Caco-2 (cell line): ENCODE results near the gene TSHZ2. TPM values are rescaled to one million over a fixed set of nuclear protein-coding genes. Genes with fewer than 3 reads are reported as not detected.

Experiments
- BruUV-seq: library from RNA; stranded (reverse); fragments of 400-500 nt; replicated peaks from 2 replicates; lab custom pipeline; 2021; lab: Mats Ljungman, UMichigan
- CTCF ChIA-PET: fragments of 300-600 bp; sonication (Branson Sonifier 250); formaldehyde crosslinking; loops from one replicate; lab custom pipeline; 2022; ENCODE audit warnings: antibody characterized with exemption; lab: Charles Lee
- POLR2A ChIA-PET: fragments of 300-600 bp; sonication (Branson Sonifier 250); formaldehyde crosslinking; loops from one replicate; lab custom pipeline; 2022; ENCODE audit warnings: antibody characterized with exemption; lab: Charles Lee
- DNase-seq, 2 experiments: peaks; one replicate each; pipeline versions ENCODE4 v3.0.0 to v3.0.0-alpha.2; 2020 to 2022
- H3K27me3 ChIP-seq: replicated peaks from 2 replicates; pipeline ENCODE4 v1.6.0; 2011; ENCODE audit warnings: low read length; ENCODE audit not compliant: control insufficient read depth, insufficient read depth
- H3K36me3 ChIP-seq: 2 replicates; pipeline ENCODE4 v1.5.1; 2011; ENCODE audit warnings: low read length; ENCODE audit not compliant: control insufficient read depth, insufficient read depth
- H3K4me1 ChIP-seq: fragments of 250-450 bp; sonication (Bioruptor Pico); 2 replicates; pipeline ENCODE4 v1.5.1; 2020; ENCODE audit warnings: mild to moderate bottlenecking
- H3K4me3 ChIP-seq: 2 replicates; pipeline ENCODE4 v1.5.1; 2011; ENCODE audit warnings: low read depth, mild to moderate bottlenecking, control low read depth, low read length
- H3K9me3 ChIP-seq: fragments of 250-450 bp; sonication (Bioruptor Pico); 2 replicates; pipeline ENCODE4 v1.5.1; 2020; ENCODE audit warnings: mild to moderate bottlenecking, moderate library complexity
- H3K27ac Mint-ChIP-seq: one replicate; pipeline ENCODE4 v1.8.0; 2022; ENCODE audit warnings: mixed read lengths; ENCODE audit not compliant: unreplicated experiment
- H3K27me3 Mint-ChIP-seq: one replicate; pipeline ENCODE4 v1.8.0; 2022; ENCODE audit warnings: mixed read lengths; ENCODE audit not compliant: insufficient read depth, unreplicated experiment
- H3K36me3 Mint-ChIP-seq: one replicate; pipeline ENCODE4 v1.8.0; 2022; ENCODE audit warnings: mild to moderate bottlenecking, mixed read lengths; ENCODE audit not compliant: insufficient read depth, unreplicated experiment
- H3K4me1 Mint-ChIP-seq: one replicate; pipeline ENCODE4 v1.8.0; 2022; ENCODE audit warnings: low read depth, mixed read lengths; ENCODE audit not compliant: unreplicated experiment
- H3K4me3 Mint-ChIP-seq: one replicate; pipeline ENCODE4 v1.8.0; 2022; ENCODE audit warnings: mild to moderate bottlenecking, moderate library complexity, mixed read lengths; ENCODE audit not compliant: unreplicated experiment
- H3K9me3 Mint-ChIP-seq: one replicate; pipeline ENCODE4 v1.8.0; 2022; ENCODE audit warnings: mixed read lengths; ENCODE audit not compliant: unreplicated experiment
- intact Hi-C: fragments of 100-400 bp; cut with micrococcal nuclease; formaldehyde crosslinking; loops from one replicate; pipeline ENCODE4 v1.10.0; 2022; ENCODE audit not compliant: unreplicated experiment
- total RNA-seq: library from RNA; stranded (reverse); gene quantifications from 2 replicates; pipeline ENCODE4 v1.2.3, GENCODE V29; 2022
- TF ChIP-seq, protein P1 (sequence below), 2 experiments: fragments of 200-600 bp in 1 of 2; IDR thresholded peaks; 1 replicate in 1 of 2; 2 replicates in 1 of 2; pipeline versions ENCODE4 v1.5.1 to v1.8.0; 2011 to 2022; ENCODE audit warnings: antibody characterized with exemption in 1 of 2, control low read depth in 1 of 2, inconsistent platforms in 1 of 2, low read depth in 1 of 2, low read length in 1 of 2, mild to moderate bottlenecking in 1 of 2, moderate library complexity in 1 of 2; ENCODE audit not compliant: insufficient read depth in 1 of 2, severe bottlenecking in 1 of 2, unreplicated experiment in 1 of 2

The TSHZ2 gene
- total RNA-seq, 1 experiment from 2014 or later: 0.07 TPM

DNA sequence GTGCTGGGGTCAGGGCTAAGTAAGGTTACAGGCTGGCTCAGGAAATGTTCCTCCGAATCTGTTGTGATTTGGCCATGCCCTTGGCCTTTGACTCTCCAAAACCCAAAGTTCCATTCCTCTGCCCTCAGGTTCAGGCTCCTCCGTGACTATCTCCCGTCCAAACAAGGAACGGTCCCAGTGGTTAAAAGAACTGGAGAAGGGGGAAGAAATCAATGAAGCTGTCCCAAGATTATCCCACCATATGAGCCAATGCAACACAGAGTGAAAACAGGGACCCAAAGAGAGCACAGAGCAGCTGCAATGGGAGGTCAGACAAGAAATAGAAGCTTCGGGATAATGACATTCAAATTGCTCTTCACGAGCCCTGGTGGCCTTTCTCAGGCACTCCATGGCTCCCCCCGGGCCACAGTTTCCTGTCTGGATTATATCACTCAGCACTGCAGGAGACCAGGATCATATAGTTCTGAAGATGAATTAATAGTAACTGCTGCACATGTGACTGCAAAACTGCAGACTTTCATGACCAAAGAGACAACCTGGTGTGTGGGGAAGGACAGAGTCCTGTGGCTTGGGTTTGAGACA is 410.2 kb downstream of the TSHZ2 start:
- no TSS peak for BruUV-seq
- Histone ChIP-seq H3K4me3 (no peak overlapping the region), H3K9me3 (no peaks in the 10 kb centered on the region), H3K27me3 (no peaks in the 10 kb centered on the region; the same call in 1 of the 2 replicates), H3K4me1 (no peaks in the 10 kb centered on the region), H3K36me3 (no peaks in the 10 kb centered on the region)
- CTCF ChIA-PET: no interaction called here
- no peak for DNase-seq
- Mint-ChIP-seq H3K36me3 (no peaks in the 10 kb centered on the region), H3K27me3 (peaks cover 4% of the 10 kb centered on the region), H3K4me3 (no peak overlapping the region), H3K27ac (no peak overlapping the region), H3K9me3 (no peaks in the 10 kb centered on the region), H3K4me1 (no peaks in the 10 kb centered on the region)
- TF ChIP-seq, protein P1, sequence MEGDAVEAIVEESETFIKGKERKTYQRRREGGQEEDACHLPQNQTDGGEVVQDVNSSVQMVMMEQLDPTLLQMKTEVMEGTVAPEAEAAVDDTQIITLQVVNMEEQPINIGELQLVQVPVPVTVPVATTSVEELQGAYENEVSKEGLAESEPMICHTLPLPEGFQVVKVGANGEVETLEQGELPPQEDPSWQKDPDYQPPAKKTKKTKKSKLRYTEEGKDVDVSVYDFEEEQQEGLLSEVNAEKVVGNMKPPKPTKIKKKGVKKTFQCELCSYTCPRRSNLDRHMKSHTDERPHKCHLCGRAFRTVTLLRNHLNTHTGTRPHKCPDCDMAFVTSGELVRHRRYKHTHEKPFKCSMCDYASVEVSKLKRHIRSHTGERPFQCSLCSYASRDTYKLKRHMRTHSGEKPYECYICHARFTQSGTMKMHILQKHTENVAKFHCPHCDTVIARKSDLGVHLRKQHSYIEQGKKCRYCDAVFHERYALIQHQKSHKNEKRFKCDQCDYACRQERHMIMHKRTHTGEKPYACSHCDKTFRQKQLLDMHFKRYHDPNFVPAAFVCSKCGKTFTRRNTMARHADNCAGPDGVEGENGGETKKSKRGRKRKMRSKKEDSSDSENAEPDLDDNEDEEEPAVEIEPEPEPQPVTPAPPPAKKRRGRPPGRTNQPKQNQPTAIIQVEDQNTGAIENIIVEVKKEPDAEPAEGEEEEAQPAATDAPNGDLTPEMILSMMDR (IDR thresholded peaks at IDR 0.05; ENCODE audit: insufficient read depth in 1 of 2, low read depth in 1 of 2, low read length in 1 of 2, severe bottlenecking in 1 of 2, unreplicated experiment in 1 of 2): no peak
- POLR2A ChIA-PET: no interaction called here
- intact Hi-C loops: no loop called here

DNA sequence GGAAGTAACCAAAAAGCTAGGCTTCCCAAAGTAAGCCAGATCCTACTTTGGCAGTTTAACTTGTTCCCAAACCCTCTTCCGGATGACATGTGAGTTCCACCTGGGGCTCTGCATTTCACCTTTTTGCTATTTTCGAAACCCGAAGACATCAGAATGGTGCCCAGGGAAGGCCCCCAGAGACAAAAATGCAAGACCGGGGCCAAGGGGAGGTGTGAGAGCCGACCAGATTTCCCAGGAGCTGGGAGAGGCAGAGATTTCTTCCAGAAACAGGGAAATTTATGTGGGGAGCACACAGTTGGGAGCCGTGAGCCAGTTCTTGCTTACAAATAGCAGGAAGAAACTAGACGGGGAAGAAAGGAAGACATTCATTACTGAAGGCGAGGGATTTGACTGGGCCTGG is 411.8 kb downstream of the TSHZ2 start:
- Mint-ChIP-seq H3K9me3 (no peaks in the 10 kb centered on the region), H3K27me3 (peaks cover 4% of the 10 kb centered on the region), H3K4me3 (no peak overlapping the region), H3K36me3 (no peaks in the 10 kb centered on the region), H3K27ac (no peak overlapping the region), H3K4me1 (no peaks in the 10 kb centered on the region)
- Histone ChIP-seq H3K9me3 (no peaks in the 10 kb centered on the region), H3K27me3 (no peaks in the 10 kb centered on the region; the same call in 1 of the 2 replicates), H3K4me3 (no peak overlapping the region), H3K36me3 (no peaks in the 10 kb centered on the region), H3K4me1 (no peaks in the 10 kb centered on the region)
- ChIA-PET CTCF (no interaction called here), POLR2A (no interaction called here)
- no TSS peak for BruUV-seq
- TF ChIP-seq, protein P1 (IDR thresholded peaks at IDR 0.05; ENCODE audit: insufficient read depth in 1 of 2, low read depth in 1 of 2, low read length in 1 of 2, severe bottlenecking in 1 of 2, unreplicated experiment in 1 of 2): no peak
- intact Hi-C loops: no loop called here
- DNase-seq: no peak

DNA sequence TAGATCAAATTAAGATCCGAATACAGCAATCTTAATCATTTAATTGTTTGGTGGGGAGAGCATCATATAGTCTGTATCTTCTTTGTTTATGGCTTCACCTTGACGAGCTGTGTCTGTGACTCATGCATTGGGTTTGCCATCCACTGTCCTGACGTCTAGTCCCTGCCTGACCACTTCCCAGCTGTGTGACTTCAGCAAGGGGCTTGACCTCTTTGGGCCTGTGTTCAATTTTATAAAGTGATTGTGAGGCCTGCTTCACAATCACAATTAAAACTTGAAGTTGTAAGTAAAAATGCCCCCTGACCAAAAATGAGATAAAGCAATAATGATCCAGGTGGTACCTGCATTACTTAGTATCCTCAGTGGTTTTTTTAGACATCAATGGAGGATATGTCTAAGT is 412.2 kb downstream of the TSHZ2 start:
- no peak for DNase-seq
- BruUV-seq: no TSS peak
- Histone ChIP-seq H3K4me3 (no peak overlapping the region), H3K36me3 (no peaks in the 10 kb centered on the region), H3K27me3 (no peaks in the 10 kb centered on the region; the same call in 1 of the 2 replicates), H3K9me3 (no peaks in the 10 kb centered on the region), H3K4me1 (no peaks in the 10 kb centered on the region)
- TF ChIP-seq, protein P1 (IDR thresholded peaks at IDR 0.05; ENCODE audit: insufficient read depth in 1 of 2, low read depth in 1 of 2, low read length in 1 of 2, severe bottlenecking in 1 of 2, unreplicated experiment in 1 of 2): no peak
- Mint-ChIP-seq H3K9me3 (no peaks in the 10 kb centered on the region), H3K4me1 (no peaks in the 10 kb centered on the region), H3K36me3 (no peaks in the 10 kb centered on the region), H3K4me3 (no peak overlapping the region), H3K27me3 (peaks cover 7% of the 10 kb centered on the region), H3K27ac (no peak overlapping the region)
- intact Hi-C loops: no loop called here
- ChIA-PET CTCF (no interaction called here), POLR2A (no interaction called here)
